22Rv1 (cell line): Measurements from ENCODE around the gene DCAF17.

Experiments
- ZFX ChIP-seq: fragments of 450-650 bp; IDR thresholded peaks from 2 replicates; pipeline ENCODE4 v1.6.1; 2017; ENCODE audit warnings: antibody characterized with exemption, borderline replicate concordance
- TF ChIP-seq, protein P1 (sequence below): fragments of 450-650 bp; IDR thresholded peaks from 2 replicates; pipeline ENCODE4 v1.5.1; 2017; ENCODE audit warnings: mild to moderate bottlenecking

DNA sequence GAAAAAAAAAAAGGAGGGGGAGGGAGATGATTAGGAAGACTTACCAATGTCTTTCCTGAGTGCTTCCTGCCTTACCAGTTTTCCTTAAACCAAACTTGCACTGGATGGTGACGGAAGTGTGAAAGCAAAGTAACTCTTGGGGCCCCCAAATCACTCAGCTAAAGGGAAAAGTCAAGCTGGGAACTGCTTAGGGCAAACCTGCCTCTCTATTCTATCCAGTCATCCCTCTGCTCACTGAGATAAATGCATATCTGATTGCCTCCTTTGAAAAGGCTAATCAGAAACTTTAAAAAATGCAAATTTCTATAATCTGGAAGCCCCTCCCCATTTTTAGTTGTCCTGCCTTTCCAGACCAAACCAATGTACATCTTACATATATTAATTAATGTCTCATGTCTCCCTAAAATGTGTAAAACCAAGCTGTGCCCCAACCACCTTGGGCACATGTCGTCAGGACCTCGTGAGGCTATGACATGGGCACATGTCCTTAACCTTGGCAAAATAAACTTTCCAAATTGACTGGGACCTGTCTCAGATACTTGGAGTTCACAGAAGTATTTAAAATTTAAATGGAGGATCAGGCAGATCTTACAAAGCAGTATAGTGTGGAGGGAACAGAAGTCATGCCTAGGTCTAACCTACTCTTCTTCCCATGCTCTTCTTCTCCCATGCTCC, 81.0 kb downstream of the DCAF17 start:
- TF ChIP-seq, protein P1, sequence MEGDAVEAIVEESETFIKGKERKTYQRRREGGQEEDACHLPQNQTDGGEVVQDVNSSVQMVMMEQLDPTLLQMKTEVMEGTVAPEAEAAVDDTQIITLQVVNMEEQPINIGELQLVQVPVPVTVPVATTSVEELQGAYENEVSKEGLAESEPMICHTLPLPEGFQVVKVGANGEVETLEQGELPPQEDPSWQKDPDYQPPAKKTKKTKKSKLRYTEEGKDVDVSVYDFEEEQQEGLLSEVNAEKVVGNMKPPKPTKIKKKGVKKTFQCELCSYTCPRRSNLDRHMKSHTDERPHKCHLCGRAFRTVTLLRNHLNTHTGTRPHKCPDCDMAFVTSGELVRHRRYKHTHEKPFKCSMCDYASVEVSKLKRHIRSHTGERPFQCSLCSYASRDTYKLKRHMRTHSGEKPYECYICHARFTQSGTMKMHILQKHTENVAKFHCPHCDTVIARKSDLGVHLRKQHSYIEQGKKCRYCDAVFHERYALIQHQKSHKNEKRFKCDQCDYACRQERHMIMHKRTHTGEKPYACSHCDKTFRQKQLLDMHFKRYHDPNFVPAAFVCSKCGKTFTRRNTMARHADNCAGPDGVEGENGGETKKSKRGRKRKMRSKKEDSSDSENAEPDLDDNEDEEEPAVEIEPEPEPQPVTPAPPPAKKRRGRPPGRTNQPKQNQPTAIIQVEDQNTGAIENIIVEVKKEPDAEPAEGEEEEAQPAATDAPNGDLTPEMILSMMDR = no peak
- no peak for TF ChIP-seq ZFX
